ENCODE data around the gene LRRC30.
A peak's percentile ranks its signal among the peaks of the same experiment; 100 is the strongest.

LRRC30 gene

GRCh38 chr18:7195266-7195665 lies 35.6 kb upstream of the LRRC30 start:
- no peak overlapping the region for H2BK12ac ChIP-seq (ENCODE audit: low read length)
- no peak overlapping the region for H3K4ac ChIP-seq (ENCODE audit: low read length)
- no peaks in the 10 kb centered on the region for H3K79me1 ChIP-seq (ENCODE audit: low read depth, low read length)
- no peak overlapping the region for H2BK15ac ChIP-seq (ENCODE audit: low read length)
- H4K8ac ChIP-seq (ENCODE audit: low read depth, low read length): no peak overlapping the region
- H3K36me3 ChIP-seq (replicated peaks in 1 of 2; ENCODE audit: control insufficient read depth in 2 of 2, insufficient read depth in 2 of 2, low read length in 2 of 2): no peaks in the 10 kb centered on the region
- H3K27me3 ChIP-seq (ENCODE audit: control insufficient read depth in 3 of 3, insufficient read depth in 3 of 3, low read depth in 1 of 3, low read length in 3 of 3): no peaks in the 10 kb centered on the region
- no peak overlapping the region for H3K4me2 ChIP-seq (ENCODE audit: insufficient read depth, low read length, poor library complexity, severe bottlenecking)
- no peak overlapping the region for H2BK5ac ChIP-seq (ENCODE audit: low read length)
- H3K4me3 ChIP-seq (ENCODE audit: low read length in 2 of 2): no peak overlapping the region
- WGBS, 2 donors (ENCODE audit: extremely low coverage in 2 of 2, insufficient read length in 2 of 2, insufficient replicate concordance in 1 of 2): no CpG with 5 or more reads among the region's 5 CpGs
- no peak overlapping the region for H2BK120ac ChIP-seq (ENCODE audit: low read depth, low read length)
- no peak overlapping the region for H3K18ac ChIP-seq (ENCODE audit: low read length)
- no peak overlapping the region for H4K91ac ChIP-seq (ENCODE audit: low read depth, low read length, poor library complexity)
- H3K4me1 ChIP-seq (ENCODE audit: control insufficient read depth in 2 of 2, insufficient read depth in 1 of 2, low read depth in 1 of 2, low read length in 2 of 2): no peaks in the 10 kb centered on the region
- H3K9ac ChIP-seq (ENCODE audit: low read depth, low read length, poor library complexity): no peak overlapping the region
- no peak overlapping the region for H3K23ac ChIP-seq (ENCODE audit: low read depth, low read length, poor library complexity)
- H3K14ac ChIP-seq (ENCODE audit: low read length): no peak overlapping the region
- no peak overlapping the region for H2AFZ ChIP-seq (ENCODE audit: low read length)
- no peak overlapping the region for H2AK5ac ChIP-seq (ENCODE audit: low read depth, low read length)
- H3K27ac ChIP-seq (replicated peaks; ENCODE audit: low read length): no peak overlapping the region
- DNase-seq (ENCODE audit: low spot score): no peak
- H3K9me3 ChIP-seq (replicated peaks in 1 of 2; ENCODE audit: control insufficient read depth in 2 of 2, insufficient read depth in 1 of 2, low read depth in 1 of 2, low read length in 2 of 2): no peaks in the 10 kb centered on the region

- DNase-seq (ENCODE audit: low spot score): no peak
- Histone ChIP-seq H3K23ac (ENCODE audit: low read depth, low read length, poor library complexity) (no peak overlapping the region), H3K27me3 (ENCODE audit: control insufficient read depth in 3 of 3, insufficient read depth in 3 of 3, low read depth in 1 of 3, low read length in 3 of 3) (no peaks in the 10 kb centered on the region), H2BK5ac (ENCODE audit: low read length) (no peak overlapping the region), H2BK12ac (ENCODE audit: low read length) (no peak overlapping the region), H2BK120ac (ENCODE audit: low read depth, low read length) (no peak overlapping the region), H3K4me2 (ENCODE audit: insufficient read depth, low read length, poor library complexity, severe bottlenecking) (no peak overlapping the region), H4K8ac (ENCODE audit: low read depth, low read length) (no peak overlapping the region), H2AFZ (ENCODE audit: low read length) (no peak overlapping the region), H2AK5ac (ENCODE audit: low read depth, low read length) (no peak overlapping the region), H3K4me3 (ENCODE audit: low read length in 2 of 2) (no peak overlapping the region), H3K79me1 (ENCODE audit: low read depth, low read length) (no peaks in the 10 kb centered on the region), H3K18ac (ENCODE audit: low read length) (no peak overlapping the region), H4K91ac (ENCODE audit: low read depth, low read length, poor library complexity) (no peak overlapping the region), H3K27ac (replicated peaks; ENCODE audit: low read length) (no peak overlapping the region), H3K36me3 (replicated peaks in 1 of 2; ENCODE audit: control insufficient read depth in 2 of 2, insufficient read depth in 2 of 2, low read length in 2 of 2) (no peaks in the 10 kb centered on the region), H3K4ac (ENCODE audit: low read length) (no peak overlapping the region), H3K4me1 (ENCODE audit: control insufficient read depth in 2 of 2, insufficient read depth in 1 of 2, low read depth in 1 of 2, low read length in 2 of 2) (no peaks in the 10 kb centered on the region), H3K9me3 (replicated peaks in 1 of 2; ENCODE audit: control insufficient read depth in 2 of 2, insufficient read depth in 1 of 2, low read depth in 1 of 2, low read length in 2 of 2) (no peaks in the 10 kb centered on the region), H3K9ac (ENCODE audit: low read depth, low read length, poor library complexity) (no peak overlapping the region), H2BK15ac (ENCODE audit: low read length) (no peak overlapping the region), H3K14ac (ENCODE audit: low read length) (no peak overlapping the region)
- WGBS, 2 donors (ENCODE audit: extremely low coverage in 2 of 2, insufficient read length in 2 of 2, insufficient replicate concordance in 1 of 2): no CpG with 5 or more reads among the region's 3 CpGs
Measured at GRCh38 chr18:7196421-7196820, 34.5 kb upstream of the LRRC30 start.

- no peaks in the 10 kb centered on the region for H3K9me3 ChIP-seq (replicated peaks in 1 of 2; ENCODE audit: control insufficient read depth in 2 of 2, insufficient read depth in 1 of 2, low read depth in 1 of 2, low read length in 2 of 2)
- H3K4me1 ChIP-seq (ENCODE audit: control insufficient read depth in 2 of 2, insufficient read depth in 1 of 2, low read depth in 1 of 2, low read length in 2 of 2): peaks cover 0 to 5% of the 10 kb centered on the region in 2 donors
- no peak overlapping the region for H3K9ac ChIP-seq (ENCODE audit: low read depth, low read length, poor library complexity)
- no peak overlapping the region for H2AK5ac ChIP-seq (ENCODE audit: low read depth, low read length)
- no peak overlapping the region for H3K27ac ChIP-seq (replicated peaks; ENCODE audit: low read length)
- no peak overlapping the region for H2BK120ac ChIP-seq (ENCODE audit: low read depth, low read length)
- H3K4me2 ChIP-seq (ENCODE audit: insufficient read depth, low read length, poor library complexity, severe bottlenecking): no peak overlapping the region
- H3K18ac ChIP-seq (ENCODE audit: low read length): peak overlapping the region; percentile 15
- no peak for DNase-seq (ENCODE audit: low spot score)
- no peak overlapping the region for H2BK5ac ChIP-seq (ENCODE audit: low read length)
- H2BK15ac ChIP-seq (ENCODE audit: low read length): no peak overlapping the region
- H3K4ac ChIP-seq (ENCODE audit: low read length): no peak overlapping the region
- H3K79me1 ChIP-seq (ENCODE audit: low read depth, low read length): no peaks in the 10 kb centered on the region
- H3K36me3 ChIP-seq (replicated peaks in 1 of 2; ENCODE audit: control insufficient read depth in 2 of 2, insufficient read depth in 2 of 2, low read length in 2 of 2): no peaks in the 10 kb centered on the region
- H3K23ac ChIP-seq (ENCODE audit: low read depth, low read length, poor library complexity): no peak overlapping the region
- no peak overlapping the region for H3K14ac ChIP-seq (ENCODE audit: low read length)
- no peak overlapping the region for H4K8ac ChIP-seq (ENCODE audit: low read depth, low read length)
- no peak overlapping the region for H3K4me3 ChIP-seq (ENCODE audit: low read length in 2 of 2)
- H3K27me3 ChIP-seq (ENCODE audit: control insufficient read depth in 3 of 3, insufficient read depth in 3 of 3, low read depth in 1 of 3, low read length in 3 of 3): no peaks in the 10 kb centered on the region
- no peak overlapping the region for H4K91ac ChIP-seq (ENCODE audit: low read depth, low read length, poor library complexity)
- WGBS, 2 donors (ENCODE audit: extremely low coverage in 2 of 2, insufficient read length in 2 of 2, insufficient replicate concordance in 1 of 2): no CpG with 5 or more reads among the region's 2 CpGs
- no peak overlapping the region for H2AFZ ChIP-seq (ENCODE audit: low read length)
- no peak overlapping the region for H2BK12ac ChIP-seq (ENCODE audit: low read length)
Measured at GRCh38 chr18:7197854-7198253, 33.0 kb upstream of the LRRC30 start.

- H3K27me3 ChIP-seq (ENCODE audit: control insufficient read depth in 3 of 3, insufficient read depth in 3 of 3, low read depth in 1 of 3, low read length in 3 of 3): no peaks in the 10 kb centered on the region
- peak overlapping the region; percentile 59 for H2BK15ac ChIP-seq (ENCODE audit: low read length)
- H3K23ac ChIP-seq (ENCODE audit: low read depth, low read length, poor library complexity): no peak overlapping the region
- no peak overlapping the region for H3K4me3 ChIP-seq (ENCODE audit: low read length in 2 of 2)
- H3K79me1 ChIP-seq (ENCODE audit: low read depth, low read length): no peaks in the 10 kb centered on the region
- H3K18ac ChIP-seq (ENCODE audit: low read length): peak overlapping the region; percentile 15
- no peak overlapping the region for H3K4me2 ChIP-seq (ENCODE audit: insufficient read depth, low read length, poor library complexity, severe bottlenecking)
- no peak overlapping the region for H3K14ac ChIP-seq (ENCODE audit: low read length)
- no peak overlapping the region for H2BK120ac ChIP-seq (ENCODE audit: low read depth, low read length)
- H3K36me3 ChIP-seq (replicated peaks in 1 of 2; ENCODE audit: control insufficient read depth in 2 of 2, insufficient read depth in 2 of 2, low read length in 2 of 2): no peaks in the 10 kb centered on the region
- H3K9me3 ChIP-seq (replicated peaks in 1 of 2; ENCODE audit: control insufficient read depth in 2 of 2, insufficient read depth in 1 of 2, low read depth in 1 of 2, low read length in 2 of 2): no peaks in the 10 kb centered on the region
- WGBS, 2 donors (ENCODE audit: extremely low coverage in 2 of 2, insufficient read length in 2 of 2, insufficient replicate concordance in 1 of 2): no CpG with 5 or more reads among the region's 3 CpGs
- no peak overlapping the region for H2AFZ ChIP-seq (ENCODE audit: low read length)
- peaks cover 0 to 7% of the 10 kb centered on the region in 2 donors for H3K4me1 ChIP-seq (ENCODE audit: control insufficient read depth in 2 of 2, insufficient read depth in 1 of 2, low read depth in 1 of 2, low read length in 2 of 2)
- no peak overlapping the region for H4K91ac ChIP-seq (ENCODE audit: low read depth, low read length, poor library complexity)
- DNase-seq (ENCODE audit: low spot score): no peak
- H2BK5ac ChIP-seq (ENCODE audit: low read length): no peak overlapping the region
- H3K4ac ChIP-seq (ENCODE audit: low read length): no peak overlapping the region
- H2BK12ac ChIP-seq (ENCODE audit: low read length): no peak overlapping the region
- no peak overlapping the region for H4K8ac ChIP-seq (ENCODE audit: low read depth, low read length)
- H2AK5ac ChIP-seq (ENCODE audit: low read depth, low read length): no peak overlapping the region
- no peak overlapping the region for H3K9ac ChIP-seq (ENCODE audit: low read depth, low read length, poor library complexity)
- no peak overlapping the region for H3K27ac ChIP-seq (replicated peaks; ENCODE audit: low read length)
Measured at GRCh38 chr18:7198326-7198725, 32.6 kb upstream of the LRRC30 start.
